Measurements from ENCODE around the gene HOXA4.

DNA sequence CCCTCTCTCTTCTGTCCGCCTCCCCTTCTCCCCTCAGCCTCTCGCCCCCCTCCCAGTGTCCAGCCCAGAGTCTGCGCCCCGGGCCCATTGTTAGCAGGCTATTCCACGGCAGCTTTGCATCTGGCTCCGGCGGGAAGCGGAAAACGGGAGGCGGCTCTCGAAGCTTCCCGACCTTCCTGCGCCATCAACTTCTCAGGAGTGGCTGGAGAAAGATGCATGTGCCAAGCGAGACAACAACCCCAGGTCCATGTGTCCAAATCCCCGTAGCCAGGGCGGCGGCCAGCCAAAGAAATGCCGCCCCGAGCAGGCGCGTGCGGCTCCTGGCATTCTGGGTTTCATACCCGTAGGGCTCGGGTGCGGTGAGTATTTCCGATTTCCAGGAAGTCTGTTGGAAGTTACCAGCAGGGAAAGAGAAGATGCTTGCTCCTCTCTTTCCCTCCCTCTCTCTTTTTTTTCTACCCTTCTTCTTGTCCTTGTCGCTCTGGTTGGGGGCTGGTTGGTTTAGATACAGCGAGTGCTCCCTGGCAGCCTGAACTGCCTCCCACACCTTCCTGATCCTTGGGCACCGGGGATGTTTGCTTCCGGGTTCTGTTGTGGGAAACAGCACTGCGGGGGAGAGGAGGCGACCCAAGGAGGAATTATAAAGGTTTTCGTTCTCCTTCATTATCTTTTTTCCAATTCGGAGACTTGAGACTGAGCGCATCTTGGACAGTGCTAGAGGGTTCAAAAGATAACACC lies 26.9 kb downstream of the HOXA4 start:
- TF ChIP-seq, protein P1, sequence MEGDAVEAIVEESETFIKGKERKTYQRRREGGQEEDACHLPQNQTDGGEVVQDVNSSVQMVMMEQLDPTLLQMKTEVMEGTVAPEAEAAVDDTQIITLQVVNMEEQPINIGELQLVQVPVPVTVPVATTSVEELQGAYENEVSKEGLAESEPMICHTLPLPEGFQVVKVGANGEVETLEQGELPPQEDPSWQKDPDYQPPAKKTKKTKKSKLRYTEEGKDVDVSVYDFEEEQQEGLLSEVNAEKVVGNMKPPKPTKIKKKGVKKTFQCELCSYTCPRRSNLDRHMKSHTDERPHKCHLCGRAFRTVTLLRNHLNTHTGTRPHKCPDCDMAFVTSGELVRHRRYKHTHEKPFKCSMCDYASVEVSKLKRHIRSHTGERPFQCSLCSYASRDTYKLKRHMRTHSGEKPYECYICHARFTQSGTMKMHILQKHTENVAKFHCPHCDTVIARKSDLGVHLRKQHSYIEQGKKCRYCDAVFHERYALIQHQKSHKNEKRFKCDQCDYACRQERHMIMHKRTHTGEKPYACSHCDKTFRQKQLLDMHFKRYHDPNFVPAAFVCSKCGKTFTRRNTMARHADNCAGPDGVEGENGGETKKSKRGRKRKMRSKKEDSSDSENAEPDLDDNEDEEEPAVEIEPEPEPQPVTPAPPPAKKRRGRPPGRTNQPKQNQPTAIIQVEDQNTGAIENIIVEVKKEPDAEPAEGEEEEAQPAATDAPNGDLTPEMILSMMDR (IDR thresholded peaks at IDR 0.05), result no peak
- no peak for TF ChIP-seq POLR2A (IDR thresholded peaks at IDR 0.05)
